Measurements from ENCODE around the gene CSNK2A2.

CSNK2A2 gene

GRCh38 chr16:58198803-58199411 lies 1.0 kb upstream of the CSNK2A2 start:
- no peak for DNase-seq (ENCODE audit: low spot score)

DNA sequence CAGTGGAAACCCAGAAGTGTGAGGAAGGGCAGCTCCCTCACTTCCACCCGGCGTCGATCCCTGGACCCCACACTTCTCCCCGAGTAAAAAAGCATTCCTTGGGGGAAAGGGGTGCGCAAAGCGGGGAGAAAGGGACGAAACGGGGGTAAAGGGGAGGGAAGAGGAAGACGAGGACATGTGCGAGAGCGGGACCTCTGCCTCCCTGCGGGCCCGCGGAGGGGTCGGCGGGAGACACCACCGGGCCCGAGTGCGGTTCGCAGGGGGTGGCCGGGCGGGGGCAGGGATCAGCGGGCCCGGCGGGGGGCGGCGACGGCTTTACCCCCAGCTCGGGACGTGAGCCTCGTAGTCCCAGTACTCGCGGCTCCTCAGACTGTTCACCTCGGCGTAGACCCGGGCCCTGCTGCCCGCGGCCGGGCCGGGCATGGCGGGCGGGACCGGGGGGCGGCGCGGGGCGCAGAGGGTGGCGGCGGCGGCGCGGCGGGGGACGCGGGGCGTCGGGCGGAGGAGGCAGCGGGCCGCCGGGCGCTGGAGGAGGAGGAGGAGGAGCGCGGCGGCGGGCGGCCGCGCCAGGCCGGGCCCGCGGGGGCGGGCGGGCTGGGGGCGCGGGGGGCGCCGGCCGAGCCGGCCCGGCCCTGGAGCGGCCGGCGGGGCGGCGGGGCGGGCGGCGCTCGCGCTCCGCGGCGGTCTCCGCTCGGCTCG lies 443 bp downstream of the CSNK2A2 start:
- no peak for DNase-seq (ENCODE audit: low spot score)

DNA sequence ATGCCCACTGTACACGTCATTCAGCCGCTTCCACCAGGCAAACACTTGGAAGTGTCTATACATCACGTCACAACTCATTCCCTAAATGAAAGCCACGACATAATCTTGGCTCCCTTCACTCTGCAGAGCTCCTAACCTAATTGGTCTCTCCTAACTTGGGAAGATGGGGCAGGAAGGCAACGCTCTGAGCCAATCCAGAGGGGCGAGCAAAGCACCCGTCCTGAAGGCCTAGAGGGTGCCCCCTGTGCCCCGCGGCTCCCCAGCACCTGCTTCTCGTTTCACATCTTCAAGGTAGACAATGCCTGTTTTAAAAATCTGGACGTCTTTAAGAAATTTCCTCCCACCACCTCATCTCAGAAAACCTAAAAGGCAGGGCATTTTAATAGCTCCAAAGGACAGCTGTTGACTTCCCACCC lies 1.0 kb downstream of the CSNK2A2 start:
- DNase-seq (ENCODE audit: low spot score): no peak

GRCh38 chr16:58195771-58196170 lies 2.1 kb downstream of the CSNK2A2 start:
- DNase-seq (ENCODE audit: low spot score): no peak

GRCh38 chr16:58195344-58195743 lies 2.6 kb downstream of the CSNK2A2 start:
- DNase-seq (ENCODE audit: low spot score): no peak

DNA sequence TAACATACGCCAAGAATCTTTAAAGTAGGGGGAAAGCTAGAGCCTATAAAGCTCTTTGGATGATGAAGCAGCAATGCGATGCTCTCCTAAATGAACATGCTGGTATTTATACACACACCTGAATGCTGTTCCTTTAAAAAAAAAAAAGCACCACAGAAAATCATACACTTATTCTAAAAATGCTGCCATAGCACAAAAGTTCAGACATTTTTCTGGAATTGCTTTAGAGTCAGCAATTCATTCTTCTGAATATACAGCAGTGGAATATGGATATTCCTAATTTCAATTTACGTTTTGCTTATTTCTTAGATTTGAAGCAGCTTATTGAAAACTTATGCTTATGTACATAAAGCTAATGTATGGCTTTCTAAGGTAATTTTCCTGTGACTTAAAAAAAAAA lies 3.1 kb downstream of the CSNK2A2 start:
- no peak for DNase-seq (ENCODE audit: low spot score)

DNA sequence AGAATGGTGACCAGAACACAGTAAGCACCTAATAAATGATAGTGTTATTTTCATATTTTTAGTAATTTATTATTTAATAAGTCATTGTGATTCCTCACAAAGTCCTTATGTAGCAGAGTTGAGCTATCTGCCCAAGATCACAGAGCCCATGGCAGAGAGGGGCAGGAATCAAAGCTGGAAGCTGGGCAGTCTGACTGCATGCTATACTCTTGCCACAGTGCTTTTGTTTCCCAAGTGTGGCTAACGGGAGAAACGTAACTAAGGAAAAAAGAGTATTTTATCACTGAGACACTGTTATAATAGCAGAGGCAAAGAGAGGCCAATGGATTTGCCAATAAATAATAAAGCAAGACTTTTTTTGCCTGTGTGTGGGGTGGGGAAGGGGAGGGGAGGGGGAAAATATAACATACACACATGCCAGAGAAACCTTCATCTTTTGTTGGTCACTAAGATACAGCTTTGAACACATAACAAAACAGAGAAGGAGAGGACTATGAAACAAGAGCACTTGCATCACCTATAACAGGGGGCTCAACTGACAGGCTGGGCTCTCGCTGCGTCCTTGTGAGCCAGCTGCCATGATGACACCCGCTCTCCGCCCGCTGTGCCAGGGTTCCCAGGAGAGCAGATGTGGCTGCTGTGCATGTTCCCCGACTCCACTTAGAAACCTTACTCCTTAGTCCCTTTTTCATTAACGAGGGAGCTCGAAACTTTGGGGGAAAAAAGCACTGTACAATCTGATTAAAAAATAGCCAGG lies 10.1 kb downstream of the CSNK2A2 start:
- DNase-seq (ENCODE audit: low spot score): no peak

DNA sequence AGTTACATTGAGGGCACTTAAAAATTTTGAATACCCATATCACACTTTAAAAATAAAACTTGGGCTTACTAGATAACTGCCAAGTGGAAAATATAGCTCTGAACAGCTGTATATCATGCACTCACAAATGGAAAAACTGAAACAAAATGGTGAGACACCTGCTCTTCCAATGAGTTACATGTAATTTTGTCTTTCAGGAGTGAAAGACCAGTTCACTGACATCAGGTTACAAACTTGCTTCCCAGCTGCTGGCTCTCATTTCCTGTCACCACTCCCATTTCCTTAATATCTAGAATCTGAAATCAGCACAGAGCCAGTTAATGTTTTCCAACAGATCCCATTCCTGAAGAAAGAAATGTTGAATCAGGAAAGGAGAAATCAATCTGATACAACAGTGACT lies 10.8 kb downstream of the CSNK2A2 start:
- DNase-seq (ENCODE audit: low spot score): no peak

DNA sequence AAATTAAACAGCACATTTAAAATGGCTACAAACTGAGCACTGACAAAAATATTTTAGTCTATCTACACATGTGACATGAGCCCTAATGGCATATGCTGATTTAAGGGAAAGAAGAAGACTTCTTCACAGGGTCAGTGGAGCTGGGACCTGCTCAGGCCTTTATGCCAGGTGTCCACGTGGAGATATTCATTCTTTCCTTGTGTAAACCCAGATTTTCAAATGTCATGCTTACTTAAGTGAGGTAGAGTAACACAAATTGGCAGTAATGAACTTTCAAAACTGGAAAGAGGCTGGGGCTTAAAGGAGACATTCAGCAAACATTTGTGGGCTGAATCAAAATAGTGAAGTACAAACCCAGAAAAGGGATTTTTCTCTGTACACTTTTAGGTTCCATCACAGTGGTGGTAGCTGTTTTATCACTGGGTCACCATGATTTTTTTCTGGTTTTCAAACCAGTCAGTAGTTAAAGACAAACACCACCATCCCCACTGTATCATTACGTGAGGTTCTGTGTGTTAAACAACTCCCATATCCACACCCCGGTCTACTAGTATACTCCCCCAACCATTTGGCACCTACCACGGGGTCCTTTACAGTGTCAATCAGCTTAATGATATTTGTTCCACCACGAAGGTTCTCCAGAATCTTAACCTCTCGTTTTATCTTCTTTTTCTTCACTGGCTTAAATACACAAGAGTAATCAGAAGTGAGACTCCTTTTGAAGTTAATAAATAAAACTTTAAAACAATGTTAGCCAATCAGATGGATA lies 11.5 kb downstream of the CSNK2A2 start:
- no peak for DNase-seq (ENCODE audit: low spot score)

DNA sequence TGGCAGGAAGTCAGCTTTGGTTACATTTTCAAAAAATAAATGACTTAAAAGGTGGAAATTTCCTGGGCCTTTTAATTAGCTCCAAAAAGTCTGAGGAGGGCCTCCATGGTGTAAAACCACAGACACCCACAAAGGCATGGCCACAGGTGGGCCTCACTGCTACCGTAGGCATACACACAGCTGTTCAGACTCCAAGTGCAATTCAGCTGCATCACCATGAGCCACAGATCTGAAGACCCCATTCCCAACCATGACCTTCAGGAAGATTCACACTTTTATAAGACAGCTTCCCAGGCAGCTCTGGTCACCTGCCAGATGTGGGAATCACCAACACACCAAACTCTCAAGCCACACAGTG lies 20.6 kb downstream of the CSNK2A2 start:
- no peak for DNase-seq (ENCODE audit: low spot score)

GRCh38 chr16:58176608-58177352 lies 21.1 kb downstream of the CSNK2A2 start:
- DNase-seq (ENCODE audit: low spot score): no peak

DNA sequence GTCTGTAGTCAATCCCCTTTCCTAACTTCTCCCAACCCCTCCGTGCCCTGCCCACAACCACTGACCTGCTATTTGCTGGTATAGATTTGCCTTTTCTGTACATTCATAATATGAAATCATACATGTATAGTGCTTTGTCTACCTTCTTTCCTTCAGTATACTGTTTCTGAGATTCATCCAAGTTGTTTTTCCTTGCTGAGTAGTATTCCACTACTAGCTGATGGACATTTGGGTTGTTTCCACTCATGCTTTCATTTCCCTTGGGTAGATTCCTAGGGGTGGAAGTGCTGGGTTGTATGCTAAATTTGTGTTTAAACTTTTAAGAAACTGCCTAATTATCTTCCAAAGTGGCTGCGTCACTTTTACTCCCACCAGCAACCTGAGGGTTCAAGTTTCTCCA lies 27.7 kb downstream of the CSNK2A2 start:
- DNase-seq (ENCODE audit: low spot score): no peak

DNA sequence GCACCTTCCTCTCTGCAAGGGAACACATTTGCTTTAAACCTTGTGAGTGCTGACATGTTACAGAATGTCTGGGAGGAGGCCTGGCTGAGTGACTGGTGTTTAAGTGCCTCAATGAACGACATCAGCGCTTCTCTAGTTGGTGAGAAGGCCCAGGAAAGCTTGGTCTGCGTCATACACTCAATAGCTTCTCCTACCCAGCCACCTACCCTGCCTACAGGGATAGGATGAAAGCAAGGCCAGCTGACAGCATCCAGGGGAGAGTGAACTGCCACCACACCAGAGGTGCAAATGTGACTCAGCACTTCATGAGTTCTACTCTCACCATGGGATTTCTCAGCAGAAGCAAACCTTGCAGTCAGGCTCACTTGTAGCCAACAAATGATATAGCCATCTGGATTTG lies 37.1 kb downstream of the CSNK2A2 start:
- DNase-seq (ENCODE audit: low spot score): no peak

DNA sequence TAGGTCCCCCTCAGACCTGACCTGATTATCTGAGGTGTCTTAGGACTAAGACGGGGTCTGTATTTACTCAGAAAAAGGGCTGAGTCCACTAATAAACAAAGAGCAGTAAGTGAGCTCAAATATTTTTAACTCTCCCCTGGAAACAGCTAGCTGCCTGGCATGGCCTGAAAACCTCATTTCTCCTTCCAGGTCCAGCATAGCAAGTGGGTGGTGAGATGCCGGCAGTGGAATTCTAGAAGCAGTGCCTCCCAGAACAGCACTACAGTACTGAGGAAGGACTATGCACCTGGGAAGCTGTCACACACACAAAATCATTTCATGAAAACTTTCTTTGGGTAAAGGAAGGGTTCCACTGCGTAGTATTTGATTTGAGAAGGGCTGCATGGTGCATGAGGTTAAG lies 39.2 kb downstream of the CSNK2A2 start:
- DNase-seq (ENCODE audit: low spot score): no peak

- no peak for DNase-seq (ENCODE audit: low spot score)
Observed at GRCh38 chr16:58157951-58158540, 39.9 kb downstream of the CSNK2A2 start.

- DNase-seq (ENCODE audit: low spot score): no peak
Observed at GRCh38 chr16:58157239-58157638, 40.7 kb downstream of the CSNK2A2 start.

- no peak for DNase-seq (ENCODE audit: low spot score)
Observed at GRCh38 chr16:58155839-58156238, 42.1 kb downstream of the CSNK2A2 start.

- DNase-seq (ENCODE audit: low spot score): no peak
Observed at GRCh38 chr16:58154345-58154744, 43.6 kb downstream of the CSNK2A2 start.

- DNase-seq (ENCODE audit: low spot score): no peak
Observed at GRCh38 chr16:58152246-58152868, 45.5 kb downstream of the CSNK2A2 start.

GRCh38 chr16:58148526-58148925 lies 49.4 kb downstream of the CSNK2A2 start:
- no peak for DNase-seq (ENCODE audit: low spot score)

DNA sequence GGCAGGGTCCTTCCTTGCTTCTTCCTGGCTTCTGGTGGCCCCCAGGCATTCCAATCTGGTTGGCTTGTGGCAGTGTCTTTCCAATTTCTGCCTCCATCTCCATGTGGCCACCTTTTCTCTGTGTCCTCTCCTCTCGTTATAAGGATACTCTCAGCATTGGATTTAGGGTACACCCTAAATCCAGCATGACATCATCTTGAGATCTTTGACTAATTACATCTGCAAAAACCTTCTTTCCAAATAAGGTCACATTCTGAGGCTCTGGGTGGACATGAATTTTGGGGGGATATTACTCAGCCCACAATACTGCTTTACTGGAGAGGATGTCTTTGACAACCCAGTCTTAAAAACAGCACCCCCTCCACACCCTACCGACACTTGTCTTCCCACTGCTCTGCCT lies 49.8 kb downstream of the CSNK2A2 start:
- DNase-seq (ENCODE audit: low spot score): no peak
